Measurements from ENCODE around the gene LRRC7. TPM values are rescaled to one million over a fixed set of nuclear protein-coding genes. Genes with fewer than 3 reads are reported as not detected.

LRRC7 gene
- total and polyA plus RNA-seq, 8 donors: 3.4 to 5.9 (median 5.1) TPM; not detected in 2

DNA sequence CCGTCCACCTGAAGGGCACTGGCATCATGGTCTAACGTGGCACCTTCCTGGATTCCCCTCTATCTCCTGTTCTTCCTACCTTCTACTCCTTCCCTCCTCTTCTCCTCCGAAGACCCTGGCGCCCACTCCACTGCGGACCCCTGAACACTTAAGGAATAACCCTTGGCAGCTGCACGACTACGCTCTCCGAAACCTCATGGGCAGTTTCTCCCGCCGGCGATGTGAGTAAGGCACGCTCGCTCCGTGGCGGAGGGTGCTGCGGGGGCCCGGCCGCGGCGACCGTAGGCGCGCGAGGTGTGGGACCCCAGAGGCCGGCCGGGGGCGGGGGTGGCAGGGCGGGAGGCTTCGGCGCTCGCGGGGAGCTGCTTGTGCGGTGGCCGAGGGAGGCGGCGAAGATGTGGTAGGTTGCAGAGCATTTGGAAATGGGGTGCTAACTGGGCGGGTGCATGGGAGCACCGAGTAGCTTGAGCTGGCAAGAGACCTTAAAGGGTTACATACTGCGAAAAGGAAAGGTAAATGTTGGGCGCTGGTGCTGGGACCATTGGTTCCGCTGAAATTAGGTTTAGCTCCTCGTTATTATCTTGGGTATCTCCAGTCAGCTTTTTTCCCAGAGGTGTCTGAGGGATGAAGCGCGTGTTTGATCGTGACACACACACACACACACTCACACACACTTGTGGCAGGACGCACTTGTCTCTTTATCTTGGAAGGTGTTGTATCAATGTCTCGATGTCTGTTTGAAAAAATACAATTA is 876 bp downstream of the LRRC7 start:
- no peak for ATAC-seq
- Histone ChIP-seq H3K36me3 (no peaks in the 10 kb centered on the region), H3K27me3 (peaks cover 33 to 72% of the 10 kb centered on the region in 2 donors), H3K27ac (no peak overlapping the region), H3K9me3 (no peaks in the 10 kb centered on the region), H3K4me3 (peak overlapping the region; percentile 30 to 31), H3K4me1 (peaks cover 0 to 22% of the 10 kb centered on the region in 2 donors)
- TF ChIP-seq, protein P1, sequence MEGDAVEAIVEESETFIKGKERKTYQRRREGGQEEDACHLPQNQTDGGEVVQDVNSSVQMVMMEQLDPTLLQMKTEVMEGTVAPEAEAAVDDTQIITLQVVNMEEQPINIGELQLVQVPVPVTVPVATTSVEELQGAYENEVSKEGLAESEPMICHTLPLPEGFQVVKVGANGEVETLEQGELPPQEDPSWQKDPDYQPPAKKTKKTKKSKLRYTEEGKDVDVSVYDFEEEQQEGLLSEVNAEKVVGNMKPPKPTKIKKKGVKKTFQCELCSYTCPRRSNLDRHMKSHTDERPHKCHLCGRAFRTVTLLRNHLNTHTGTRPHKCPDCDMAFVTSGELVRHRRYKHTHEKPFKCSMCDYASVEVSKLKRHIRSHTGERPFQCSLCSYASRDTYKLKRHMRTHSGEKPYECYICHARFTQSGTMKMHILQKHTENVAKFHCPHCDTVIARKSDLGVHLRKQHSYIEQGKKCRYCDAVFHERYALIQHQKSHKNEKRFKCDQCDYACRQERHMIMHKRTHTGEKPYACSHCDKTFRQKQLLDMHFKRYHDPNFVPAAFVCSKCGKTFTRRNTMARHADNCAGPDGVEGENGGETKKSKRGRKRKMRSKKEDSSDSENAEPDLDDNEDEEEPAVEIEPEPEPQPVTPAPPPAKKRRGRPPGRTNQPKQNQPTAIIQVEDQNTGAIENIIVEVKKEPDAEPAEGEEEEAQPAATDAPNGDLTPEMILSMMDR (IDR thresholded peaks at IDR 0.05): no peak
- peak in 3 of 4 donors; percentile 8 to 47 (median 14) for DNase-seq
- intact Hi-C loops (cut with DNase I): no loop called here

GRCh38 chr1:69569175-69569541 is 1.4 kb downstream of the LRRC7 start:
- TF ChIP-seq, protein P1 (IDR thresholded peaks at IDR 0.05): no peak
- DNase-seq (peak in 2 of 4 donors; percentile 6 to 13), ATAC-seq (no peak)
- H3K9me3 ChIP-seq: no peaks in the 10 kb centered on the region
- no peaks in the 10 kb centered on the region for H3K36me3 ChIP-seq
- intact Hi-C loops (cut with DNase I): no loop called here
- H3K4me1 ChIP-seq: peaks cover 0 to 22% of the 10 kb centered on the region in 2 donors
- H3K27me3 ChIP-seq: peaks cover 33 to 72% of the 10 kb centered on the region in 2 donors
- H3K4me3 ChIP-seq: no peak overlapping the region
- H3K27ac ChIP-seq: no peak overlapping the region

GRCh38 chr1:69569576-69570328 is 2.0 kb downstream of the LRRC7 start:
- Histone ChIP-seq H3K27ac (no peak overlapping the region), H3K9me3 (no peaks in the 10 kb centered on the region), H3K4me3 (no peak overlapping the region), H3K36me3 (no peaks in the 10 kb centered on the region), H3K4me1 (peaks cover 0 to 22% of the 10 kb centered on the region in 2 donors), H3K27me3 (peaks cover 33 to 69% of the 10 kb centered on the region in 2 donors)
- ATAC-seq (no peak), DNase-seq (peak in 3 of 4 donors; percentile 11 to 19 (median 18))
- intact Hi-C loops (cut with DNase I): no loop called here
- TF ChIP-seq, protein P1 (IDR thresholded peaks at IDR 0.05): no peak

- intact Hi-C loops (cut with DNase I): no loop called here
- Histone ChIP-seq H3K4me1 (peaks cover 0 to 22% of the 10 kb centered on the region in 2 donors), H3K4me3 (no peak overlapping the region), H3K27ac (no peak overlapping the region), H3K36me3 (no peaks in the 10 kb centered on the region), H3K27me3 (peaks cover 33 to 64% of the 10 kb centered on the region in 2 donors), H3K9me3 (no peaks in the 10 kb centered on the region)
- ATAC-seq (no peak), DNase-seq (no peak)
- TF ChIP-seq, protein P1 (IDR thresholded peaks at IDR 0.05): no peak
Measured at GRCh38 chr1:69570356-69570755, 2.6 kb downstream of the LRRC7 start.

DNA sequence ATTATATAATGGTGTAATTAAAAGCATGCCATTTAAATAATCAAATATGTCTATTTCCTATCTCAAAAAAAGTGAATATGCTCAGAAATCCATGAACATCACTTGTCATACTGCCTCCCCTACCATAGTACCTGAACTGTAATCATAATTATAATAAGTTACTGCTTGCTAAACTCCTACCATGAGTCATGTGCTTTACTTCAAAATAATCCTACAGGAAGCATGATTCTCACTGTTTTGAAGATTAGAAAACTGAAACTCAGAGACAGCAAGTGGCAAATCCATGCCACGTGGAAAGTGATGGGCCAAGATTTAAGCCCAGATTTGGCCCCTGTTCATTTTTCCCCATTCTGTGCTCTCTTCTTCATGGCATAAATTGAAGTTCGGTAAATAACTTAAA is 5.2 kb downstream of the LRRC7 start:
- Histone ChIP-seq H3K4me1 (peaks cover 0 to 13% of the 10 kb centered on the region in 2 donors), H3K4me3 (no peak overlapping the region), H3K27me3 (peaks cover 27 to 39% of the 10 kb centered on the region in 2 donors), H3K36me3 (no peaks in the 10 kb centered on the region), H3K27ac (no peak overlapping the region), H3K9me3 (no peaks in the 10 kb centered on the region)
- intact Hi-C loops (cut with DNase I): no loop called here
- DNase-seq (no peak), ATAC-seq (no peak)
- TF ChIP-seq, protein P1 (IDR thresholded peaks at IDR 0.05): no peak

Measured in left lung (tissue), 10 donors.